ENCODE data around the gene AFM.

The AFM gene

GRCh38 chr4:73448448-73449203, 32.9 kb upstream of the AFM start:
- DNase-seq (ENCODE audit: insufficient read length, low spot score) (no peak), FAIRE-seq (no peak)

GRCh38 chr4:73450398-73451004, 31.0 kb upstream of the AFM start:
- FAIRE-seq, result no peak
- no peak for DNase-seq (ENCODE audit: insufficient read length, low spot score)

GRCh38 chr4:73451404-73451803, 30.1 kb upstream of the AFM start:
- FAIRE-seq (no peak), DNase-seq (ENCODE audit: insufficient read length, low spot score) (no peak)

GRCh38 chr4:73451981-73452747, 29.4 kb upstream of the AFM start:
- no peak for FAIRE-seq
- DNase-seq (ENCODE audit: insufficient read length, low spot score), result no peak

GRCh38 chr4:73452953-73453700, 28.4 kb upstream of the AFM start:
- FAIRE-seq (no peak), DNase-seq (ENCODE audit: insufficient read length, low spot score) (no peak)

- DNase-seq (ENCODE audit: insufficient read length, low spot score) (no peak), FAIRE-seq (no peak)
Measured at GRCh38 chr4:73453701-73454005, 27.9 kb upstream of the AFM start.

- no peak for DNase-seq (ENCODE audit: insufficient read length, low spot score)
- no peak for FAIRE-seq
Measured at GRCh38 chr4:73454920-73455319, 26.6 kb upstream of the AFM start.

- DNase-seq (ENCODE audit: insufficient read length, low spot score), result no peak
- FAIRE-seq, result no peak
Measured at GRCh38 chr4:73456177-73457022, 25.1 kb upstream of the AFM start.

GRCh38 chr4:73458184-73459047, 23.1 kb upstream of the AFM start:
- no peak for DNase-seq (ENCODE audit: insufficient read length, low spot score)
- FAIRE-seq, result no peak

GRCh38 chr4:73459048-73459421, 22.5 kb upstream of the AFM start:
- FAIRE-seq (no peak), DNase-seq (ENCODE audit: insufficient read length, low spot score) (no peak)

GRCh38 chr4:73460913-73461522, 20.5 kb upstream of the AFM start:
- FAIRE-seq (no peak), DNase-seq (ENCODE audit: insufficient read length, low spot score) (no peak)

- no peak for DNase-seq (ENCODE audit: insufficient read length, low spot score)
- no peak for FAIRE-seq
Measured at GRCh38 chr4:73468170-73468569, 13.4 kb upstream of the AFM start.

- DNase-seq (ENCODE audit: insufficient read length, low spot score), result no peak
- FAIRE-seq, result no peak
Measured at GRCh38 chr4:73470728-73471127, 10.8 kb upstream of the AFM start.

- FAIRE-seq, result no peak
- no peak for DNase-seq (ENCODE audit: insufficient read length, low spot score)
Measured at GRCh38 chr4:73477176-73477575, 4.4 kb upstream of the AFM start.

- no peak for FAIRE-seq
- no peak for DNase-seq (ENCODE audit: insufficient read length, low spot score)
Measured at GRCh38 chr4:73479323-73479722, 2.2 kb upstream of the AFM start.

- no peak for FAIRE-seq
- no peak for DNase-seq (ENCODE audit: insufficient read length, low spot score)
Measured at GRCh38 chr4:73485085-73485484, 3.5 kb downstream of the AFM start.

GRCh38 chr4:73485596-73485995, 4.1 kb downstream of the AFM start:
- no peak for DNase-seq (ENCODE audit: insufficient read length, low spot score)

GRCh38 chr4:73486497-73486896, 5.0 kb downstream of the AFM start:
- FAIRE-seq (no peak), DNase-seq (ENCODE audit: insufficient read length, low spot score) (no peak)

More at GRCh38 chr4:73485596-73485995, 4.1 kb downstream of the AFM start:
- no peak for FAIRE-seq

- FAIRE-seq (no peak), DNase-seq (ENCODE audit: insufficient read length, low spot score) (no peak)
Measured at GRCh38 chr4:73487233-73487632, 5.7 kb downstream of the AFM start.
